Effector memory CD4-positive, alpha-beta T cell (primary cell): ENCODE data around the gene PREP.

Source experiments
- DNase-seq, 3 donors: peaks; one replicate each; pipeline ENCODE4 v3.0.0-alpha.2; 2020
- H3K27ac ChIP-seq: 2 replicates; pipeline ENCODE4 v1.7.0; 2013; ENCODE audit warnings: mild to moderate bottlenecking, low read length, moderate library complexity; ENCODE audit not compliant: insufficient read depth, poor library complexity, severe bottlenecking
- H3K27me3 ChIP-seq: replicated peaks from 2 replicates; pipeline ENCODE4 v1.7.0; 2013; ENCODE audit warnings: mild to moderate bottlenecking, low read length; ENCODE audit not compliant: insufficient read depth, control insufficient read depth, poor library complexity, severe bottlenecking
- H3K36me3 ChIP-seq: 2 replicates; pipeline ENCODE4 v1.7.0; 2013; ENCODE audit warnings: mild to moderate bottlenecking, low read length, moderate library complexity; ENCODE audit not compliant: control insufficient read depth, insufficient read depth
- H3K4me1 ChIP-seq: 2 replicates; pipeline ENCODE4 v1.7.0; 2013; ENCODE audit warnings: low read length, mild to moderate bottlenecking; ENCODE audit not compliant: control insufficient read depth, insufficient read depth, poor library complexity, severe bottlenecking
- H3K4me3 ChIP-seq: 2 replicates; pipeline ENCODE4 v1.7.0; 2013; ENCODE audit warnings: low read length, low read depth, mild to moderate bottlenecking; ENCODE audit not compliant: insufficient read depth, poor library complexity, severe bottlenecking
- H3K9me3 ChIP-seq: 2 replicates; pipeline ENCODE4 v1.7.0; 2013; ENCODE audit warnings: mild to moderate bottlenecking, low read length, moderate library complexity; ENCODE audit not compliant: control insufficient read depth
- total RNA-seq, 3 donors: gene quantifications; one replicate each; lab custom pipeline; 2026; lab: John Stamatoyannopoulos, UW

Gene PREP
- total RNA-seq: 25.4 to 34.7 (median 32.8) reads per million in 3 donors

DNA sequence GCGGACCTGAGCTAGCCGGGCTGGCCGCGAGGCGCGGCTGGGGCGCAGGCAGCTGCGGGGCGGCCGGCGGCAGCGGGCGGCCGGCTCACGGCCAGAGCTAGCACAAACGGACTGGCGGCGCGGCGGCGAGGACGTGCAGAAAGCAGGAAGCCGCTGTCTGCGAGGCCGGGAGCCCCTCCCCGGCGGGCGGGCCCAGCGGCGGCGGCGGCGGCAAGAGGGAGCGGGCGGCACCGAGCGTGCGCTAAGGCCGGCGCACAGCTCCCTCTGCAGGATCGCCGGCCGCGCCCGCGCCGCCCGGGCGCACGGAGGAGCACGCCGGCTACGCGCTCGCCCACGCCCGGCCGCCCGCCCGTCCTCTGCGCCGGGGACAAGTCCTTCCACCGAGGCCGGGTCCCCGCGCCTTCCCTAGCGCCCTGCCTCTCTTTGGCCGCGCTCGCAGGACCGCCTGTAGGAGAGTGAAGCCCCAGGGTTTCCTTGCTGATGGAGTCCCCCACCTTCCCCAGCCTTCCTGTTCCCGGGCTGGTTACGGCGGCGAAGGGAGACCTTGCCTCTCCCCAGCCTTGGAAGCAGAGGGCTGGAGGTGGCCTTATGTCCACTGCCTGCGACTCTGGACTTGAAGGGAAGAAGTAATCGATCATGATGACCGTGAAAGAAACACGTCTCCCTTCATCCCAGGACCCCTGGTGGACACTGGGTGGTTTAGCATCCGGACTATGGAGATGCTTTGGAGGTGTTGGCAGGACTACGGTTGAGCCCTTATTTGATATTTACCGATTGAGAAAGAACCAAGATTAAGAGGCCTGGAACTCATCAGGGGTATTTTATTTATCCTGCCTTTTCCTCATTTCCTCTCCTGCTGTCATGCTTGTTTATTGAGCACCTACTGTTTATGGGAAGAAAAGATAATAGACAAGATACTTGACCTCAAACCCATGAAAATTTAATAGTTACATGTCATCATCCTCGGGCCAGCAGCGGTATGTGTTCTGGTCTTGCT is at the start of gene PREP:
Gene PREP, minus strand, starts transcription at position 144 of the 997 bp plus-strand sequence. CDS start 191 bp downstream, outside the sequence.
- Histone ChIP-seq H3K27me3 (no peaks in the 10 kb centered on the region), H3K9me3 (no peaks in the 10 kb centered on the region), H3K36me3 (no peaks in the 10 kb centered on the region), H3K4me1 (peaks cover 15% of the 10 kb centered on the region), H3K4me3 (peak within 1 kb of the TSS; percentile 94), H3K27ac (peak within 1 kb of the TSS; percentile 33)
- peak; percentile 58 to 68 (median 65) for DNase-seq

DNA sequence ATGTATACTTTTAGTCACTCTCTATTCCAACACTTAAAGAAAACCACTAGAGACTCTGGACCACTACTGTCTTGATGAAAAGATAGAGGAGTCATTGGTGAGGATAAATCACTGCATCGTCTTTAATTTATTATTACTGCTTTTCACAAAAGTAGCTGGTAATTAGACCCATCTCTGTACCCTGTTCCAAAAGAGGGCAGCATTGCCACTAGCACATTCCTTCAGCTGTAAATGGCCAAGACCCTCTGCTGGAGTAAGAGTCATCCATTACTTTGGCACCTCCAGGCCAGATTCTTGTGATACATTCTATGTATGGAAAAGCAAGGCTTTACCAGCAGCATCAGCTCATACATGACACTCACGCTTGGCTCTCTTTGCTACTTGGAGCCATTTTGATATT is 49.5 kb upstream of the PREP start:
- Histone ChIP-seq H3K36me3 (no peaks in the 10 kb centered on the region), H3K27me3 (no peaks in the 10 kb centered on the region), H3K4me1 (no peaks in the 10 kb centered on the region), H3K9me3 (no peaks in the 10 kb centered on the region), H3K27ac (no peak overlapping the region), H3K4me3 (no peak overlapping the region)
- no peak for DNase-seq

DNA sequence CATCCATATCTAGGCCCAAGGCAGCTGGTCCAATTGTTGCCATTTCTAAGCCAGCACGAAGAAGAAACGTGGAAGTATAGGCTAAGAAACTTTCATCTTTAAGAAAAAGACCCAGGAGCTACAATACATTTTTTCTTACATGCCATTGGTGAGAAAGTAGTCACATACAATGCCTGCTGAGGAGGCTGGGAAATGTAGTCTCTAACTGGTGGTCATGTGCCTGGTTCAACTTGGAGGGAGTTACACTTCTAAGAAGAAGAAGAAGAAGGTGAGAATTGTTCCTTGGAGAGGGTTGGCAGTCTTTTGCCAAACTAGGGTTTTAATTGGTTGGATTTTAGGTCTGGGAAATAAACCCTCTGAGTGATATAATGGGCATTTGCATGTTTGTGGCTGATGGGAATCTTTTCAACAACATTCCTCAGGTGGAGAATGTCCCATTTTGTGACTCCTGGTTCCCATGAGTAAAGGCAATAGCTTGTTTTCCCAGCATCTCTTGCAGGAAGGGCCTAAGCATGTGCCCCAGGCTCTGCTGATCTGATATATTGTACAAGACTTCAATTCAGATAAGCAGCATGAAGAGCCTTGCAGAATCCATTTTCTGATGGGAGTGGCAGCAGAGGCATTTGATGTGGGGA is 47.0 kb upstream of the PREP start:
- Histone ChIP-seq H3K27ac (no peak overlapping the region), H3K4me3 (no peak overlapping the region), H3K27me3 (no peaks in the 10 kb centered on the region), H3K9me3 (no peaks in the 10 kb centered on the region), H3K36me3 (no peaks in the 10 kb centered on the region), H3K4me1 (no peaks in the 10 kb centered on the region)
- DNase-seq: no peak

DNA sequence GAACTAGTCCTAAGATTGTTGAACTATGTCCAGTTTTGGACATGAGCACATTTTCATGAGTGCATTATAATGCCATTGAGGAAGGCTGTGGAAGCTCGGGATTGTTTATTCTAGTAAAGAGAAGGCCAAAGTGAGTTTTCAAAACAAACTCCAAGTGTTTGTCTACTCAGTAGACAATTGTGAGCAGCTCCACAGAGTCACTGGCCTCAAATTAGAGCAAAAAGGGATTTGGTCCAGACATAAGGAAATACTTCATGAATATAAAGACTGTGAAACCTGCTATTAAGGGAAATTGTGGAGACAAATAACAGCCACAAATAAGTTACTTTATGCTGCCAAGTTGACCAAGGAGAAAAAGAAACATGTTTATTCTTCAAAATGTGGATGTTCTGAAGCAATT is 42.6 kb upstream of the PREP start:
- no peak for DNase-seq
- Histone ChIP-seq H3K9me3 (no peaks in the 10 kb centered on the region), H3K4me3 (no peak overlapping the region), H3K27me3 (no peaks in the 10 kb centered on the region), H3K4me1 (no peaks in the 10 kb centered on the region), H3K27ac (no peak overlapping the region), H3K36me3 (no peaks in the 10 kb centered on the region)

DNA sequence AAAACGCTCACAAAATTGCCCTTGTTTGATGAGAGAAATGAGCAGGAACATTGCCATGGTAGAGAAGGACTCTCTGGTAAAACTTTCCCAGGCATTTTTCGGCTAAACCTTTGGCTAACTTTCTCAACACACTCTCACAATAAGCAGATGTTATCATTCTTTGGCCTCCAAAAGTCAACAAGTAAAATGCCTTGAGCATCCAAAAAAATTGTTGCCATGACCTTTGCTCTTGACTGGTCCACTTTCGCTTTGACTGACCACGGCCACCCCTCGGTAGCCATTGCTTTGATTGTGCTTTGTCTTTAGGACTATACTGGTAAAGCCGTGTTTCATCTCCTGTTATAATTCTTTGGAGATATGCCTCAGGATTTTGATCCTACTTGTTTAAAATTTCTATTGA is 41.1 kb upstream of the PREP start:
- H3K4me1 ChIP-seq: no peaks in the 10 kb centered on the region
- H3K36me3 ChIP-seq: no peaks in the 10 kb centered on the region
- no peak overlapping the region for H3K4me3 ChIP-seq
- H3K27me3 ChIP-seq: no peaks in the 10 kb centered on the region
- DNase-seq: no peak
- no peaks in the 10 kb centered on the region for H3K9me3 ChIP-seq
- H3K27ac ChIP-seq: no peak overlapping the region

DNA sequence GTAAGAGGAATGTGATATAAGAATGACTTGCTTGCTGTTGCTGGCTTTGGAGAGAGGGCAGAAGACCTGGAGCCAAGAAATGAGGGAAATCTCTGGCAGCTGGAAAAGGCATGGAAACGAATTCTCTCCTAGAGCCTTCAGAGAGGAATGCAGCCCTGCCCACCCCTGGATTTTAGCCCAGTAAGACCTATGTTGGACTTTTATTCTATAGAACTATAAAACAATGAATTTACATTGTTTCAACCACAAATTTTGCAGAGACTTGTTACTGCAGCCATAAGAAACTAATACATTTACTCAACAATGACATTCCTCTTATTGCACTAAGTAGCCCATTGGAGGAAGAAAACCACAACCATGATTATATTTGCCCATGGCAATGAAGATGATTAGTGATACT is 39.5 kb upstream of the PREP start:
- no peaks in the 10 kb centered on the region for H3K9me3 ChIP-seq
- H3K4me1 ChIP-seq: no peaks in the 10 kb centered on the region
- no peak for DNase-seq
- H3K27ac ChIP-seq: no peak overlapping the region
- no peaks in the 10 kb centered on the region for H3K27me3 ChIP-seq
- no peak overlapping the region for H3K4me3 ChIP-seq
- no peaks in the 10 kb centered on the region for H3K36me3 ChIP-seq

DNA sequence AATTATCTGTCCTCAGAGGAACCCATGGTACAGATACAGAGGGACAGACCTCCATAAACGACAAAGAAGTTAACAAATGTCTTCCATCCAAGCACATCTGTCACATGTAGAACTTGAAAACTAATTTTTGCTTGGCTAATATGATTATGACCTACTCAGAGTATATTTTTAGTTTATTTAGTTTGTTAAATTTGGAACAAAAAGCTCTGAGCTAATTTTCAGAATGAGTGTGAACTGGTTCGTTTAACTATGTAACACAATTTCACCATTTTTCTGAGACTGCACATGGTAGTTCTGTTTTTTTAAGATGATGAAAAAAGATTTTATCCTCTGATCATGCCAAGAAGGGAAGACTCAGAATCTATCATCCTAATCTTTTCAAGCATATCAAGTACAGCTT is 34.4 kb upstream of the PREP start:
- Histone ChIP-seq H3K9me3 (no peaks in the 10 kb centered on the region), H3K27ac (no peak overlapping the region), H3K4me3 (no peak overlapping the region), H3K27me3 (no peaks in the 10 kb centered on the region), H3K36me3 (no peaks in the 10 kb centered on the region), H3K4me1 (no peaks in the 10 kb centered on the region)
- no peak for DNase-seq

DNA sequence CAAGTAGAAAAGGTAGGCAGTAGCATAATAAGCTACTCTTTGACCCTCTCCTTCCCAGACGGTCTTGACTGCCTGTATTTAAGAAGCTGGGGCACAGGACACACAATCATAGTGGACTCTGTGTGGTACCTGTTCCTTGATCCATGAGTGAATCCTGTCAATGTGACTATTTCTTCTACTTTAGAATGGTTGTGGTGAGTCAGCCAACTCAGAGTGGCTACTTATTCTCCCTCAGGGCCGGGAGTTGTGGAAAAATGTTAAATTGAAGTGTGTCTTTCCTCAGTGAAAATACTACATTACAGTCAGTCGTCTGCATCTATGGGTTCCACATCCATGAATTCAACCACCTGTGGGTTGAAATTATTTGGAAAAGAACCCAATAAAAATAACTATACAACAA is 30.8 kb upstream of the PREP start:
- Histone ChIP-seq H3K27me3 (no peaks in the 10 kb centered on the region), H3K36me3 (no peaks in the 10 kb centered on the region), H3K4me3 (no peak overlapping the region), H3K27ac (no peak overlapping the region), H3K4me1 (no peaks in the 10 kb centered on the region), H3K9me3 (no peaks in the 10 kb centered on the region)
- no peak for DNase-seq

DNA sequence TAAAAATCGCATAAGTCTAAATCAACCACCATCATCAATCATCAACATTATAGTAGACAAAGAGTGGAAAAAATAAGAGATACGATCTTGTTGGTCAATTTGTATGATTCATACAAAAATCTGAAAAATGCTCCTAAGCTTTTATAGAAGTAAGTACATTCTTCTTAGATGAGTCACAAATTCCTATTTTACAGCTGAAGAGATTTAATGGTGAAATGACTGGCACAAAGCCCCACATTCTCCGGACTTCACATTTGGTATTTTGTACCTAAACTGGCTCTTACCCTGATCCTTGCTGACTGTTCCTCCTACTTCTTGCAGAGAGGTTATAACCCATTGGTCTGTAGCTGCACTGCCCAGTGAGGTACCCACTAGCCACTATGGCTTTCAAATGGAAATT is 29.9 kb upstream of the PREP start:
- Histone ChIP-seq H3K27me3 (no peaks in the 10 kb centered on the region), H3K9me3 (no peaks in the 10 kb centered on the region), H3K4me3 (no peak overlapping the region), H3K4me1 (no peaks in the 10 kb centered on the region), H3K36me3 (no peaks in the 10 kb centered on the region), H3K27ac (no peak overlapping the region)
- DNase-seq: no peak

DNA sequence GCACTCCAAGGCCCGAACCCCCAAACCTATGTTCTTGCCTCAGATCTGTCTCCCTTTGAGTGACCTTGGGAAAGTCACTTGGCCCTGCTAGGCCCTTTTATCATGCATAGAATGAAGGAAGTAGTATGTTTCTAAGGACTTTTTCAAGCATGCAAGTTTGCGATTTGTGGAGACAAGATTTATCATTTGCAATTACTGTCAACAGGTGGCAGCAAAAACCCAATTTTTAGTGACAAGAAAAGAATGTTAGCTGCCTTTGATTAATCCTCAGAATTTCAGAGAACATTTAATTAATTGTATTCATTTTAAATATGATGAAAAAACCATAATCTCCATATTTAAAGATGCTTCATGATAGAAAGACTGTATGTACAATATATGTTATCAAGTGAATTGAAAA is 28.3 kb upstream of the PREP start:
- no peaks in the 10 kb centered on the region for H3K27me3 ChIP-seq
- H3K4me3 ChIP-seq: no peak overlapping the region
- no peak for DNase-seq
- H3K4me1 ChIP-seq: no peaks in the 10 kb centered on the region
- no peaks in the 10 kb centered on the region for H3K9me3 ChIP-seq
- H3K27ac ChIP-seq: no peak overlapping the region
- no peaks in the 10 kb centered on the region for H3K36me3 ChIP-seq
